GM10847 (cell line): ENCODE measurements around the gene SAP30BP.

ENCODE experiments used
- POLR2A ChIP-seq: IDR thresholded peaks from 2 replicates; pipeline ENCODE4 v1.6.1; 2011; ENCODE audit not compliant: insufficient read length; ENCODE audit errors: extremely low read depth

Gene SAP30BP

DNA sequence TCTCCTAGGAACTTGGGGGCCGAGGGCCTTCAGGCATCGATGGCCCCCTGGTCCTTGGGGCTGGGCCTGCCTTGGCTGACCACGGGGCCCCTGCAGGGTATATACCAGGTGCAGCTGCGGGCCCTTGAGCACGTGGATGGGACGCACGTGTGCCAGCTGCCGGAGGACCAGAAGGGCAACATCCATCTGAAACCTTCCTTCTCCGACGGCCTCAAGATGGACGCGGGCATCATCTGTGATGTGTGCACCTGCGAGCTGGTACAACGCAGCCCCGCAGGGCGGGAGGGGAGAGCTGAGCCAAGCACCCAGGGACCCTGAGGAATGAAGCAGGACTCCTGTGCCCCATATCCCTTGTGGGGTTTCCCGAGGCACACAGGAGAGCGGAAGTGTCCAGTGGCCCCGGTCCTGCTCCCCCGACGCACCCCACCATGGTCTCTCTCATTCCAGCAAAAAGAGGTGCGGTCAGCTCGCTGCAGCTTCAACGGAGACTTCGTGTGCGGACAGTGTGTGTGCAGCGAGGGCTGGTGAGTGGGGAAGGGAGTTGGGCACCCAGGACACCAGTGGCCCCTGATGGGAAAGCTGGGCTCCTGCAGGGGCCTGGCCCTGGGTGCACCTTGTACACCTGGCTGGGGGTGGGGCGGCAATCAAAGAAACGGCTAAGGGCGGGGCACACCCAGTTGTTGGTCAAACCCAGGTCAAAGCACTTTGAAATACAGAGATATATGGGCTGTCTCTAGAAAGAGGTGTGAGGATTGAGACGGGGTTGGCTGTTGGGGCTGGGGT lies 64.8 kb downstream of the SAP30BP start:
- TF ChIP-seq POLR2A, result no peak

- no peak for TF ChIP-seq POLR2A
Observed at GRCh38 chr17:75733471-75733870, 66.3 kb downstream of the SAP30BP start.

- no peak for TF ChIP-seq POLR2A
Observed at GRCh38 chr17:75734674-75735294, 67.6 kb downstream of the SAP30BP start.

- no peak for TF ChIP-seq POLR2A
Observed at GRCh38 chr17:75736173-75736835, 69.2 kb downstream of the SAP30BP start.

DNA sequence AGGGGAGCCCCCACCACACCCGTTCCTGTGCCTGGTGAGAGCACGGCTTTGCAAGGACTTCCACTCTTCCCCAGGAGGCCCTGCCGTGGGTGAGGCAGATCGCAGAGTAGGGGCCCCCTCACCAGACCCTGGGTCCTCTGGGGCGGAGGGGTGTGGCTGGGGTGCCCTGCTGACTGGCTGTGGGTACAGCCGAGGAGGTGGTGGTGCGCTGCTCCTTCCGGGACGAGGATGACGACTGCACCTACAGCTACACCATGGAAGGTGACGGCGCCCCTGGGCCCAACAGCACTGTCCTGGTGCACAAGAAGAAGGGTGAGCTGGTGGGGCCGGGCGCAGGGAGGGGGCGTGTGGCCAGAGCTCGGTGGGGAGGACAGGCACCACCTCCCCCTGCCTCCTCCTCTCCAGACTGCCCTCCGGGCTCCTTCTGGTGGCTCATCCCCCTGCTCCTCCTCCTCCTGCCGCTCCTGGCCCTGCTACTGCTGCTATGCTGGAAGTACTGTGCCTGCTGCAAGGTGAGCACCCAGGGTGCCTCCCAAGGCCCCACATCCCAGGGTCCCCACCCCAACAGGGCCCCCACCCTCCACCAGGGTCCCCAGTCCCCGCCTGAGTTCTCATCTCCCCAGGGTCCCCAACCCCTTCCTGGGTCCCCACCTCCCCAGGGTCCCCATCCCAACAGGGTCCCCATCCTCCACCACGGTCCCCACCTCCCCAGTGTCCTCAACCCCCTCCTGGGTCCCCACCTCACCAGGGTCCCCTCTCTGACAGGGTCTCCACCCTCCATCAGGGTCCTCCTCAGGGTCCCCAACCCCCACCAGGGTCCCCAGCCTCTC lies 70.2 kb downstream of the SAP30BP start:
- TF ChIP-seq POLR2A, result no peak

DNA sequence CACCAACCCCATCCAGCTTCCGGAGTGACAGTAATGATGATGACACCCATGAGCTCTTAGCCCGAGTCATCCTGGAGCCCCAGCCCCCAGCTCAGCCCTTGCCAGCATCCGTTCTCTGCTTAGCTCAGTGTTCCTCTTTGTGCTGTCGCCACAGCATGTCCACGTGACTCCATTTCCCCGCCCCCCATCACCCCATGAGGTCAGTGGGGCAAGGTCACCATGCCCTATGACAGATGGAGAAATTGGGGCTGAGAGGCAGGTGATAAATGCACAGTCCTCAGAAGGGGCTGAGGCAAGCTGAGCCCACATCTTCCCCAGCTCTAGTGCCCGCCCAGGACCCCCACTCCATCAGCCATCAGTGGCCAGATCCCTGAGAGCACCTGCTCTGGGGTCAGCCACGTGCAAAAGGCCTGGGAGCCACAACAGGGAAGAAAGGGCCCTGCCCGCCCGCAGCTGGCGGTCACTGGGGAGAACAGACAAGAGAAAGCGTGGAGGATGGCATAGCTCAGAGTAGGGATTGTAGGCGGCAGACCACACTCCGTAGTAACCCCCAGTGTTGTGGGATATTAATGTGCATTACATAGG lies 71.2 kb downstream of the SAP30BP start:
- no peak for TF ChIP-seq POLR2A

GRCh38 chr17:75739174-75739573 lies 72.0 kb downstream of the SAP30BP start:
- no peak for TF ChIP-seq POLR2A

DNA sequence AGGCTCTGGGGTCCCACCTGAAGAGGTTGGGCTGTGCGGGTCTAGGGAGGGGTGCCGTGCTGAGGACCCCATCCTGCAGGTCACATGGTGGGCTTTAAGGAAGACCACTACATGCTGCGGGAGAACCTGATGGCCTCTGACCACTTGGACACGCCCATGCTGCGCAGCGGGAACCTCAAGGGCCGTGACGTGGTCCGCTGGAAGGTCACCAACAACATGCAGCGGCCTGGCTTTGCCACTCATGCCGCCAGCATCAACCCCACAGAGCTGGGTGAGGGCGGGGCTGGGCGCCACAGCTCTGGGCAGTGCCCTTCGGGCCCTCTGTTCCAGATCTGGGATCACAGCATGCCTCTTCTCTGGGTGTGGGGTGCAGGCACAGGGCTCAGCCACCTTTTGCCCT lies 72.7 kb downstream of the SAP30BP start:
- TF ChIP-seq POLR2A, result no peak

- no peak for TF ChIP-seq POLR2A
Observed at GRCh38 chr17:75740215-75740614, 73.1 kb downstream of the SAP30BP start.

DNA sequence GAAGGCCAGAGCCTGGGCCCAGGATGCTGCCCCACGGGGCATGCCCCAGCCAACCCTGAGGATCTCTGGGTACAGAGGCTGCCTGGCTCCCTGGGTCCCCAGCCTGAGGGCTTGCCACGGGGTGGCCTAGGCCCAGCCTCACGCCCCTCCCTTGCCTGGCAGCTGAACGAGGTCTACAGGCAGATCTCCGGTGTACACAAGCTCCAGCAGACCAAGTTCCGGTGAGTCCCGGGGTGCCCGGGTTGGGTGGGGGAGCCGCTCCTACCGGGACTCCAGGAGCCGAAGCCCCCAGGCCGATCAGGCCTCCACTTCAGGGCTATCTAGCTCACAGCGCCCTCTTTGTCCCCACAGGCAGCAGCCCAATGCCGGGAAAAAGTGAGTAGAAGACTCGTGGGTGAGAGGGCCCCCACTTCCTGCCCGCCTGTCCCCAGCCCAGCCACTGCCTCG lies 73.5 kb downstream of the SAP30BP start:
- no peak for TF ChIP-seq POLR2A

GRCh38 chr17:75742337-75742736 lies 75.2 kb downstream of the SAP30BP start:
- TF ChIP-seq POLR2A, result no peak

- TF ChIP-seq POLR2A, result no peak
Observed at GRCh38 chr17:75743625-75744206, 76.6 kb downstream of the SAP30BP start.

- TF ChIP-seq POLR2A, result no peak
Observed at GRCh38 chr17:75748706-75749105, 81.6 kb downstream of the SAP30BP start.

DNA sequence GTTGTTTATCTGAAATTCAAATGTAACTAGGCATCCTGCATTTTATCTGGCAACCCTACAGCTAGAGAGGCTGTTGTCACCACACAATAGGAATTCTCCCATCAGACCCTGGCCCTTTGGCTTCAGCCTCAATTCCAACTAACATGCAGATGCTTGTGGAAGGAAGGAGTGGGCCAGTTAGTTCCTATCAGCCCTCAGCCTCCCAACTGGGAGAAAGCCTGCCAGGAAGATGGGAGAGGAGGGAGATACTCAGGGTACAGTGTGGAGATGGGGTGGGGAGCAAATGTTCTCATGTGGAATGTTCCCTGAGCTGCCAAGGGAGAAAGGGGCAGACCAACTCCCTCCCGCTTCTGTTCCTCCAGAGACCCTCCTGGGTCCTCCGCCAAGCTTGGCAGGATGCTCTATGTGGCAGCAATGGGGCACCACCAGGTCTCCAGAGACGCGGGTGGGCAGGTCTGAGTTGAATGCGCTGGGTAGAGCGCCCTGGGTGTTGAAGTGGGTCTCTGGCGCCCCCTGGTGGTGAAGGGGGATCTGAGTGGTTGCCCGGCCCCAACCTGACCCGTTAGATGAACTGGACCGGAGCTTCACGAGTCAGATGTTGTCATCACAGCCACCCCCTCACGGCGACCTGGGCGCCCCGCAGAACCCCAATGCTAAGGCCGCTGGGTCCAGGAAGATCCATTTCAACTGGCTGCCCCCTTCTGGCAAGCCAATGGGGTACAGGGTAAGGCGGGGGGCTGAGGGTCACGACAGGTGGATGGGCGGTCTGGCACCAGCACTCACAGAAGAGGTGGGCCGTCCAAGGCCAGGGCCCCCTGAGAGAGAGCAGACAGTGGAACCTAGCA lies 82.6 kb downstream of the SAP30BP start:
- TF ChIP-seq POLR2A, result no peak
